HG03139 (cell line): Measurements from ENCODE around the gene PARP14.
"Not testable (repeated sequence)": the region's sequence is repeated elsewhere in the genome, so short reads cannot be mapped to it uniquely, and the experiment has no call there.

Source experiments
- ATAC-seq: cut with Tn5 transposase; IDR thresholded peaks from one replicate; pipeline ENCODE4 v1.9.1; 2021; ENCODE audit not compliant: unreplicated experiment

Gene PARP14

GRCh38 chr3:122714273-122714672 is 33.6 kb downstream of the PARP14 start:
- ATAC-seq: no peak

- ATAC-seq: no peak
These were observed 36.0 kb downstream of the PARP14 start for GRCh38 chr3:122716667-122717066.

DNA sequence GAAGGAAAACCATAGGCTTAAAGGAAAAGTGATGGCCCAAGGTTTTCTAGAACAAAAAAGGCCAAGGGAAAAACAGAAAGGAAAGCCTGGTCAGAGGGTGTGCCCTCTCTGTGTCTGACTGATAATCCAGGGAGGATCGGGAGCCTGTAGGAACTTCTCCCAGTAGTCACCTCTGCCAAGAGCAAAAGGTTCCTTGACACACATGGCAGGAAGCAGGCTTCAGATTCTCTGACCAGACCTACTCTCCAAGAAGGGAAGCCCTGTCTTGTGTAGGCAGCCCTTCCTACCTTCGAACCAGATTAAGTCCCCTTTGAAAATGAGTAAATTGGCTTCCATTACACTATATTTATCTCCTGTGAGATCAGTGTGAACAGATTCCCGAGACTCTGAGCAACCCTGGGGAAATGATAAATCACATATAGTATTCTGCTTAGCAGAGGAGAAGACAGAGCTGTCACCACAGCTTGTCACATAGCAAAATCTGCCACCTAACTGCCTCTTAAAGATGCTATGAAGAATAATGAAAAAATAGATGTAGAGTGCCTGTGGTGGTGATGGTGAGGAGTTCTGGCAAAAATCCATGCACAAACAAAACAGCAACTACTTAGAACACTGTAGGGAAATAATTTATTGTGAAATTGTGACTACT is 38.8 kb downstream of the PARP14 start:
- no peak for ATAC-seq

GRCh38 chr3:122725106-122725505 is 44.5 kb downstream of the PARP14 start:
- no peak for ATAC-seq

GRCh38 chr3:122727294-122727693 is 46.7 kb downstream of the PARP14 start:
- no peak for ATAC-seq

DNA sequence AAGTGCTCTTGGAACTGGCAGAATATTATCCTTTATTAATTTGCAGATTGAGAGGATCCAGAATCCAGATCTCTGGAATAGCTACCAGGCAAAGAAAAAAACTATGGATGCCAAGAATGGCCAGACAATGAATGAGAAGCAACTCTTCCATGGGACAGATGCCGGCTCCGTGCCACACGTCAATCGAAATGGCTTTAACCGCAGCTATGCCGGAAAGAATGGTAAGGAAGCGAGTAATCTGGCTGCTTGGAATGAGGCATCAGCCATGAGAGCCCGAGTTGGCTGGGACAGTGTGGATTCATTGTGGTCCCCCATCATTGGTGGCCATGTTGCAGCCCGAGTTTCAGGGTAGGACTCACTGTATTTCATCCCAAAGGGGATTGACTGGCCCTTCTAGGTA is 47.1 kb downstream of the PARP14 start:
- ATAC-seq: no peak

DNA sequence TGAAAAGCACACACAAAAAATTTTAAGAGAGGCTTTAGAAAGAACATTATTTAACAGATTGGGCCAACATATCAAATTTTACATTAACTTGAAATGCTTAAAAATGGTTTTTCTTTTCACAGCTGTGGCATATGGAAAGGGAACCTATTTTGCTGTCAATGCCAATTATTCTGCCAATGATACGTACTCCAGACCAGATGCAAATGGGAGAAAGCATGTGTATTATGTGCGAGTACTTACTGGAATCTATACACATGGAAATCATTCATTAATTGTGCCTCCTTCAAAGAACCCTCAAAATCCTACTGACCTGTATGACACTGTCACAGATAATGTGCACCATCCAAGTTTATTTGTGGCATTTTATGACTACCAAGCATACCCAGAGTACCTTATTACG is 47.5 kb downstream of the PARP14 start:
- no peak for ATAC-seq

DNA sequence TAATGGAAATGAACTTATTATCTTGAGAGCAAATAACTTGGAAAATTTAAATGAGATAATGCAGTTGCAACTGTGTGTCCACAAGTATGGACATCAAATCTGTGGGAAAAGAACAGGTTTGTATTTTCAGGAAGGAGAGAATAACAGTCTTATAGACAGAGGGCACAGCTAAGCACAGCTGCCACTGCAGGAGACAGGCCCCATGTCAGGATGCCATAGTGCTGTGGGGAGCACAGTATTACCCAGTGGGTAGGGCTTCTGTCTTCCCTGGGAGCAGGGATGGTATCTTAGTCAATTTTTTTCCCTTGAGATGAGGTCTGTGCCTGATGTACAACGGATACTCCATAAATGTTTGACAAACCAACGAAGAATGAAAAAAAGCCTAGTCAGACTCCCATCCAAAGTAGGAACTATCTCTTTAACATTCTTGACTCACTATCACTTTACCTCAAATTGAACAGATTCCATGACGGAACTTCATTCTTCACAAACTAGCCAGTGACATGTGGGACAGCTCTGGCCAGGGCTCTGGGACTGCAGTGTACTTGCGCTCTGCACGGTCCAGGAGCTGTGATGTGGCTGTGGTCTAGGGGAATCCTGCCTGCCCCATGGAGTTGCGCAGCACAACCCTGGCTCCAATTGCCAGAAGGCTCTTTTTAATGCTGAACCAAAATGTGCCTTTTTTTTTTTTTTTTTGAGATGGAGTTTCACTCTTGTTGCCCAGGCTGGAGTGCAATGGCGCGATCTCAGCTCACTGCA is 48.3 kb downstream of the PARP14 start:
- ATAC-seq: no peak

DNA sequence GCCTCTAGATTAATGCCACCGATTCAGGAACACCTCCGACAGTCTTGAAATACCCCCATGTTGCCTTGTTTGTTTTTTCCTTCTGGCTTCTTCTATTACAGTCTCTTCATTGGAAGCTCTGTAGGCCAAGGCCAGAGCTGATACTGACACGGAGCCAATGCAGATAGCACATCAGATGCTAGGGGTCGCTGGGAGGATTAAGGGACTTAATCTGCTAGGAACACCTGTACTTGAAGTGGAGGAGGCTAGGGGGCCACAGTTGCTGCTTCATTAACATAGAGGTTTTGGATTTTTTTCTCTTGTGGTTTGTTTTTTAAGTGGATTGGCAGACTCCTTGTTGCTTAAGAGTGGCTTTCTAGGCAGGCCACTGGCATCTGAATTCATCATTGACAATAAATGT is 49.6 kb downstream of the PARP14 start:
- no peak for ATAC-seq

GRCh38 chr3:122732682-122733525 is 52.3 kb downstream of the PARP14 start:
- not testable (repeated sequence) for ATAC-seq

GRCh38 chr3:122739172-122739571 is 58.5 kb downstream of the PARP14 start:
- ATAC-seq: no peak

- ATAC-seq: no peak
These were observed 61.6 kb downstream of the PARP14 start for GRCh38 chr3:122742234-122742633.

DNA sequence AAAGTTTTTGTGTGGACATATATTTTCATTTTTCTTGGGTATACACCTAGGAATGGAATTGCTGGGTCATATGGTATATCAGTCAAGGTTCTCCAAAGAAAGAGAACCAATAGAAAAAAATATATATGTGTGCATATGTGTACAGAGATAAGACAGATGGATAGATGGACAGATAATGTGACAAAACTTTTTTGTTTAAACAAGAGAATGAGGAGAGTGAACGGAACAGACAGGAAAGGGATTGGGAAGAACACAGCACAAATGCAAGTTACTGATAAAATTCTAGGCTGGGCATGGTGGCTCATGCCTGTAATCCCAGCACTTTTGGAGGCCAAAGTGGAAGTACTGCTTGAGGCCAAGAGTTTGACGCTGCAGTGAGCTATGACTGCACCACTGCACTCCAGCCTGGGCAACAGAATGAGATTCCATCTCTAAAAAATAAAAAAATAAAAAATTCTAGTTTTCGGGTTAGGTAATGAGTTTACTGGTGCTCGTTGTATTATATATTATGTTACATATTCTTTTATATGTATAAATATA is 63.0 kb downstream of the PARP14 start:
- no peak for ATAC-seq

GRCh38 chr3:122745369-122746021 is 64.9 kb downstream of the PARP14 start:
- no peak for ATAC-seq

DNA sequence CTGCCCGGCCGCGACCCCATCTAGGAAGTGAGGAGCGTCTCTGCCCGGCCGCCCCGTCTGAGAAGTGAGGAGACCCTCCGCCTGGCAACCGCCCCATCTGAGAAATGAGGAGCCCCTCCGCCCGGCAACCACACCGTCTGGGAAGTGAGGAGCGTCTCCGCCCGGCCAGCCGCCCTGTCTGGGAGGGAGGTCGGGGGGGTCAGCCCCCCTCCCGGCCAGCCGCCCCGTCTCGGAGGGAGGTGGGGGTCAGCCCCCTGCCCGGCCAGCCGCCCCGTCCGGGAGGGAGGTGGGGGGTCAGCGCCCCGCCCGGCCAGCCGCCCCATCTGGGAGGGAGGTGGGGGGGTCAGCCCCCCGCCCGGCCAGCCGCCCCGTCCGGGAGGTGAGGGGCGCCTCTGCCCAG is 66.7 kb downstream of the PARP14 start:
- not testable (repeated sequence) for ATAC-seq

GRCh38 chr3:122748347-122748746 is 67.7 kb downstream of the PARP14 start:
- no peak for ATAC-seq

DNA sequence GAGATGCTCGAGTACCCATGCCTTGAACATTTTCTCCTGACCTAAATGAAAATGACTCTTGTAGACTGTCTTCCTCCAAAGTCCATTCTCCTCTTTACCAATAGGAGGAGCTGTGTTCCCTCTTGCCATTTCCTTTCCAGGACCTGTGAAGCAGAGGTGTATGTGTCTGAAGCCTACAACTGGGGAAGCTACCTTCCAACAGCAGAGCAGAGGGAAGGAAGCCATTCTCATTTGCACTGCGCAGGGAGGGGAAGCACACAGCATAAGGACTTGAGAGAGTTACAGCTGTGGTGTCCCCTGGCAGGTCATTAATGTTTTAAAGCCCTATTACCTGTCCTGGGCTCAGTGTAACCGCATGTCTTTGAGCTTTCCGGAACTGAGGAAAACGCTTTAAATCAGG is 74.3 kb downstream of the PARP14 start:
- no peak for ATAC-seq

GRCh38 chr3:122755491-122755890 is 74.9 kb downstream of the PARP14 start:
- no peak for ATAC-seq

DNA sequence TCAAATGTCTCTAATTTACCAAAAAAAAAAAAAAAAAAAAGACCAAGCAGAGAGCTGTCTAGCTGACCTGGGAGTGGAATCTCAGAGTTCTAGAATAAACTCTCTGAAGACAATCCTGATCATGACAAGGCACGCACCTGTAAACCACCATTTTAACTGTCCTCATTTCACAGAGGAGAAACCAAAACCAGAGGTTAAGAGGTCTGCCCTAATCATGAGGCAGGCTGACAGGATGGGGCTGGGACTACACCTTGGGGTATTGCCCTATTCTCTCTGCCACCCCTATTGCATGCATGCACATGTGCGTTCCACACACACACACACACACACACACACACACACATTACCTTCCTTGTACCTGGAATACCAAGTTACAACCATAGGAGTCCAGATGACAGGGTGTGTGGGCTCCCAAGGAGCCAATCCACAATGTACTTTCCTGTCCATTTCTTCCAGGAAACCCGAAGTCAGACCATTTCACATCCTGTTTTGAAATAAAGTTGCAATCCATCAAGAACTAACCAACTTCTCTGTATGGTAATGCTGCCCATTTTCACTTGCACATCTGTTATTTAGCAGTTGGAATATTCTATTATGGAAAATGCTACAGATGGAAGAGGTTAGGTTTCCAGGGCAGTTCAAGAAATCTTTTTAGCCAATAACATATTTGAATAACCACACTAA is 78.4 kb downstream of the PARP14 start:
- ATAC-seq: no peak

- no peak for ATAC-seq
These were observed 80.0 kb downstream of the PARP14 start for GRCh38 chr3:122760453-122761271.
